PC-9 (cell line): ENCODE data around the gene ME1.

ENCODE experiments used
- CTCF ChIP-seq: fragments of 200-600 bp; sonication (generic); conservative IDR thresholded peaks from 2 replicates; pipeline ENCODE4 v1.6.1; 2017; ENCODE audit warnings: mixed run types, antibody characterized with exemption, mild to moderate bottlenecking, moderate library complexity
- EZH2 ChIP-seq: fragments of 200-600 bp; sonication (generic); IDR thresholded peaks from 2 replicates; pipeline ENCODE4 v1.8.0; 2017; ENCODE audit warnings: antibody characterized with exemption, low read depth

GRCh38 chr6:83370567-83370966 lies 60.3 kb downstream of the ME1 start:
- no peak for TF ChIP-seq CTCF
- no peak for TF ChIP-seq EZH2
